ENCODE measurements around the gene PRR5L.

The PRR5L gene

GRCh38 chr11:36443661-36444060 lies 147.6 kb downstream of the PRR5L start:
- ATAC-seq = no peak

DNA sequence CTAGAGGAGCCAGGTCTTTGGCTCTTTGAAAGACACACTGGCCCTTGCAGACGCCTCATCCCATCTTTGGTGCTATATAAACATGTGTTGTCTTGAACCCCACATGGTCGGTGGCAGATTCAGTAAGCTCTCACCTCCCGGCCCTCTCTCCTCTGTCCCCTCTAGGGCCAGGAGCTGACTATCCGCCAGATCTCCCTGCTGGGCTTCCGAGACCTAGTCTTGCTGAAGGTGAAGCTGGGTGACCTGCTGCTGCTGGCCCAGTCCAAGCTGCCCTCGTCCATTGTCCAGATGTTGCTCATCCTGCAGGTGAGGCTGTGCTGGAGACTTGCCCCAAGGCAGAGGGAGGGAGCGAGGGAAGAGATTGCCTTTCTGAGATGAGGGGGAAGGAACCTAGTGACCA lies 150.0 kb downstream of the PRR5L start:
- no peak for ATAC-seq

DNA sequence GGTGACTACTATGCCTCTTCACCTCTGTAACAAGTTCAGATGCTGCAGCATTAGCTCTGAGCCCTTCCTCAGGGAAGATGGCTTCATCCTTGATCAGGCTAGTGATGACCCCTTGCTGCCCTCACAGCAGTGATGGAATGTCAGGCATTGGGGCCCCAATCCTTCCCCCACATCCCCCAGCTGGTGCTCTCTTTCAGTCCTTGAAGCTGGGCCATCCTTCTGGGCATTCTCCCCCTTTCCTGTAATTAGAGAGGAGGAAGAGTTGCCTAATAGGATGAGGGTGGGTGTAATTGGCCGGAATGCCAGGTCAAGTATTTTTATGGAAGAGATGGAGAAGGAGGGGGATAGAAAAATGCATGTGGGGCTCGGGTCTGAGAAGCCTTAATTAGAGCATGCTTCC lies 151.4 kb downstream of the PRR5L start:
- no peak for ATAC-seq

DNA sequence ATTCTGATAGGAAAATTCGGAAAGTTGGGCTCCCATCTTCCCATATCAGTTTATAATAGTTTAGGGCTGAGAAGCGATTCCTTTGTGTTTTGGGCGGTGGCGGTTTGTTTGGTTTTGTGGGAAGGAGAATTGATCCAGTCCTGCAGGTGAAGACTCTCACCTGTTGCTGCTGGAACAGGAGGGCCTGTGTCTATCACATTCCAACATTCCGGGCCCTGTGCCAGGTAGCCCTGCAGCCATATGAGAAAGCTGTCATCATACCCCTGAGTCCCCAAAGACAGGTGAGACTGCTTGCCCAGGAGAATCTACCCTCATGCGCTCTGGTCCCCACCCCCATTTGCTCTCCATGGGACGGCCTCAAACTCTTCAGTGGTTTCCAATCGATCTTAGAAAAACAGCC lies 151.9 kb downstream of the PRR5L start:
- ATAC-seq = no peak

- no peak for ATAC-seq
Observed at GRCh38 chr11:36449561-36450096, 153.5 kb downstream of the PRR5L start.

DNA sequence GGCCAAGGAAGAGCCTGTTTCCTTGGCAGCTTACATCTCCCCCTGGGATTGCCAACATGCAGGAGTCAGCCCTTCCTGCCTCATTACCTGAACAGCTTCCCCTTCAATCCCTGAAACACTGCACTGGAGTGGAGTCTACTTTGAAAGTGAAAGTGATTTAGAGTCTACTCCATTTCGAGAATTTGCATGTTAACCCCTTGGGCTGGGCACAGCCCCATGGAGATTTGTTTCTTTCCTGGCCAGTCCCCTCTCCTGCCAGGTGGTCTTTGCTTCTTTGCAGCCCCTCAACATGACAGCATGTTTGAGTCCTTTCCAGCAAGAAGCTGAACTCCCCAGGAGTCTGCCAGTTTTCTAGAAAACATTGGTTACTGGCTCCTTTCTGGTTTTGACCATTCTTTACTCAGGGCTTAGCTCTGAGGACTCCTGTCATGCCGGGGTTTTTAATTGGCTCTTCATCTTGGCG lies 154.1 kb downstream of the PRR5L start:
- no peak for ATAC-seq

GRCh38 chr11:36451045-36451444 lies 155.0 kb downstream of the PRR5L start:
- ATAC-seq = no peak

GRCh38 chr11:36451681-36452080 lies 155.6 kb downstream of the PRR5L start:
- ATAC-seq = no peak

DNA sequence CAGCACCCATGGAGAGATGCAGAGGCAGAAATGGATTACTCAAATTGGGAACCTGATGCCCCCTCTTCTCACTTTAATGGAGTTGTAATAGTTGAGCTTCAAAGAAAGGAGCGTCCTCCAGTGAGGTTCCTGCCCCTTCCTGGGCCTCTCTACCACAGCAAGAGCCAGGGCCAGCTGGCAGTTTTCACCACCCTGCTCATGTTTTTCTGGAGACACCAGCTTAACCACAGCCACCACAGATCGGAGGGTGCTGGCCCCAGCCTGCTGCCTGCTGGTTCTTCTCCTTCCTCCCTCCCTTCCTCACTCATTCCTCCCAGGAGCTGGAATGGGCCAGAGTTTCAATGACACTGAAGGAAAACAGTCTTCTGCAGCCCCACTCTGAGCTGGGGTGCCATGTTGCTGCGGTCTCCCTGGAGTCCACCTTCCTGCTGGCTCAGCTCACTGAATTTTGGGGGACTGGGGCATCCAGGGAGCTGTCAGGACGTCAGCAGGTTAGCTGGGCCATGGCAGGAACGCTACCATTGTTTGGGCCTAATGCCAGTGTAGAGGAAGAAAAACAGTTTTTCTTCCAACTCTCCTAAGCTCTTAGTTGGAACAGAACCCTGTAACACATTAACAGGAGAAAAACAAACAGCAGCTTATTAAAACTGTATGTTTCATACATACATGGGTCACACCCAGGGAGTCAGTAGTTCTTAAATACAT lies 156.3 kb downstream of the PRR5L start:
- ATAC-seq = no peak

- ATAC-seq = no peak
Observed at GRCh38 chr11:36452961-36453360, 156.9 kb downstream of the PRR5L start.

GRCh38 chr11:36453678-36454077 lies 157.6 kb downstream of the PRR5L start:
- no peak for ATAC-seq

- ATAC-seq = no peak
Observed at GRCh38 chr11:36454551-36454940, 158.5 kb downstream of the PRR5L start.

- ATAC-seq = no peak
Observed at GRCh38 chr11:36454941-36455631, 159.0 kb downstream of the PRR5L start.

GRCh38 chr11:36455658-36456111 lies 159.6 kb downstream of the PRR5L start:
- ATAC-seq = no peak

DNA sequence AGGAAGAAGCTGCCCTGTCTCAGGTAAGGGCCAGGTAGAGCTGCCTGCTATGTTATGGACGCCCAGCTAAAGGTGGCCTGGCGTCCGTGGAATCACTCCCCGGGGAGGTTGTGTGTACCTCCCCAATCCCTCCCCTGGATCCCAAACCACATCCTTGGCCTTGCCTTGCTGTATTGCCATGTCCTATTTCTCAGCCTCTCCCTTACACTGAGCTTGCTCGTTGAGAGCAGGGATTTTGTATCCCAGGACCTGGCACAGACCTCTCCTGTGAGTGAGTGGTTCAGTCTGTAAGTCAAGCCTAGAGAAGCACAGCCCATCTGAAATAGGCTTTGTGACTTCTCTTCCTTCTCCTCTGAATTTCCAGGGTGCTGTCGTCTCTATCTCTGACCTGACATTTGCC lies 160.1 kb downstream of the PRR5L start:
- no peak for ATAC-seq

DNA sequence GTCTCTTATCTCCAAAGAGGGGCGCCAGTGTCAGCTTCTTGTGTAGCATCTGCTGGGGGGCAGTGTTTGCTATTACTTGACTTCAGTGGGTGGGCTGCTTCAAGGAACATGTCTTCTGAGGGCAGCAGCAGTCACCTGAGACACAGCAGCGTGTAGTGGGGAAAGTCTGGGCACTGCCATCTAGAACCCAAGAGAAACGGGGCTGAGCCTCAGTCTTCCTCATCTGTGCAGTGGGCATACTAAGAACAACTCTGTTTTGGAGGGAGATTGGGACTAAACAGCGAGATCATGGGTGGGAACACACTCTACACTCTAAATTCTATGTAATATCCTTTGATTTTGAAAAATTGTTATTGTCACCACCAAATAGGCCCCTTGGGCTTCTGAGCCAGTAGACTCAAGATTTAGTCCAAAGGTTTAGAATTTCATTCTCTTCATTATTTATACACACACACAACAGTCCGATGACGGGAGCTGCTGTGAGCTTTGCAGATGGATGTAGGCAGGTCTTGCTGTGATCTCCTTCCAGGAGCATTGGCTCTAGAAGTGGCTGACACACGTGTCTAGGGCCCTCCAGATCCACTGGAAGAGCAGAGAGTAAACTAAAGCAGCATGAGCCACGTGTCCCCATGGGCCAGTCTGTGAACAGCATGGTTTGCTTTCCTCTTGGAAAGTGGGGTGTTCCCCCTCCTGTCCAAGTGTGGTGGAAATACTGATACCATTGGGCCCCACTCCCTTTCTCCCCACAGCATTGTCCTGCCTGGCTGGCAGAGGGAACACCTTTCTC lies 162.2 kb downstream of the PRR5L start:
- no peak for ATAC-seq

GRCh38 chr11:36459046-36459445 lies 163.0 kb downstream of the PRR5L start:
- no peak for ATAC-seq

- no peak for ATAC-seq
Observed at GRCh38 chr11:36460220-36460619, 164.1 kb downstream of the PRR5L start.

- ATAC-seq = no peak
Observed at GRCh38 chr11:36462321-36462720, 166.2 kb downstream of the PRR5L start.

DNA sequence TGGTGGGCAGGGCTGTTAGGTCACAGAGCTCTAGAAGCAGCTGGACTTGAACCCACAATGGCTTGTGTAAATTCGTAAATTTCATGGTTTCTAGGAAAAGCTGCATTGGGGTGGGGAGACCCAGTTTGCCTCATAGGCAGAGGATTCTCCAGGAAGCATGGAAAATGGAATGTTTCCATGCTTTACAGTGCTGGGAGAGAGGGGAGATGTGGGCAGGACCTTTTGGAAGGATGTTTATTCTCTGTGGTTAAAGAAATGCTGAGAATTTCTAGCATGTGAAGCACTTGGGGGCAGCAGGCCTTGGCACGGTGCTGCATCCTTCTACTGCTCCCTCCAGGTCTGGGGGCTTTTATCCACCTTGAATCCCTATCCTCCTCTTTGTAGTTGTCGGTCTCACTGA lies 167.7 kb downstream of the PRR5L start:
- no peak for ATAC-seq

DNA sequence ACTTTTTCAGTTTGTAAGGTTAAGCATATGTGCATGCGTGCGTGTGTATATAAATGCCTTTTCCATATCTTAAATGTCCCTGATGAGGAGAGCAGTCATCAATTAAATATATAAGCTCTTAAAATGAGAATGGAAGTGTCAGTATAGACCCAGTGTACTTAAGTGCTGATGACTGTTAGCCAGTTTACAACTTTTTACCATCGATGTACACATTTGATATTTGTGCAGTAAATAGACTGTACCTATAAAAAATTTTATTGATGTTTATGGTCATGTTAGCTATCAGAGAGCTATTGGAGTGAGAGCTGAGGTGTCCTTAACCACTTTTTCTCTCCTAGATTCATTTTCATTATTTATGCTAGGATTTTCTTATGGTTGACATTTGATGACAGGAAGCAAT lies 168.6 kb downstream of the PRR5L start:
- ATAC-seq = no peak

- peak in 1 of 2 donors; percentile 25 for ATAC-seq
Observed at GRCh38 chr11:36465449-36466163, 169.5 kb downstream of the PRR5L start.

- no peak for ATAC-seq
Observed at GRCh38 chr11:36467012-36467411, 170.9 kb downstream of the PRR5L start.
